WTC11 (cell line): ENCODE measurements around the gene RTP2. TPM values are rescaled to one million over a fixed set of nuclear protein-coding genes. Genes with fewer than 3 reads are reported as not detected.

Experiments used
- ATAC-seq: fragments of 200-7000 bp; cut with Tn5 transposase; 2 replicates; pipeline ENCODE4 v1.10.0; 2021; ENCODE audit warnings: mild to moderate bottlenecking, moderate library complexity
- CTCF ChIA-PET: fragments of 300-600 bp; sonication (Branson Sonifier 250); formaldehyde crosslinking; loops from one replicate; lab custom pipeline; 2021; ENCODE audit warnings: antibody characterized with exemption; lab: Charles Lee
- POLR2A ChIA-PET: fragments of 350-600 bp; sonication (Branson Sonifier 250); formaldehyde crosslinking; loops from one replicate; lab custom pipeline; 2021; ENCODE audit warnings: antibody characterized with exemption; lab: Charles Lee
- DNase-seq: peaks from one replicate; pipeline ENCODE4 v3.0.0; 2021; ENCODE audit warnings: low spot score
- H3K27ac Mint-ChIP-seq: 2 replicates; pipeline ENCODE4 v1.8.0; 2021; ENCODE audit warnings: mixed read lengths
- H3K27me3 Mint-ChIP-seq: 2 replicates; pipeline ENCODE4 v1.8.0; 2021; ENCODE audit warnings: low read depth, mild to moderate bottlenecking, moderate library complexity, mixed read lengths
- H3K36me3 Mint-ChIP-seq: 2 replicates; pipeline ENCODE4 v1.8.0; 2021; ENCODE audit warnings: mixed read lengths
- H3K4me1 Mint-ChIP-seq: 2 replicates; pipeline ENCODE4 v1.8.0; 2022; ENCODE audit warnings: mixed read lengths
- H3K4me3 Mint-ChIP-seq: 2 replicates; pipeline ENCODE4 v1.8.0; 2021; ENCODE audit warnings: mild to moderate bottlenecking, moderate library complexity, mixed read lengths
- H3K9me3 Mint-ChIP-seq: 2 replicates; pipeline ENCODE4 v1.8.0; 2021; ENCODE audit warnings: mixed read lengths
- E2F1 ChIP-seq: sonication (generic); formaldehyde crosslinking; IDR thresholded peaks from 2 replicates; pipeline ENCODE4 v1.8.0; 2022; ENCODE audit warnings: mild to moderate bottlenecking, missing genetic modification reagents
- GTF2I ChIP-seq: fragments of 250-450 bp; sonication (Bioruptor Pico); conservative IDR thresholded peaks from 2 replicates; pipeline ENCODE4 v1.4.0; 2021; ENCODE audit warnings: mild to moderate bottlenecking
- HMGA2 ChIP-seq: fragments of 250-450 bp; sonication (Bioruptor Pico); IDR thresholded peaks from 2 replicates; pipeline ENCODE4 v1.4.0; 2021; ENCODE audit warnings: mild to moderate bottlenecking, moderate library complexity
- JUN ChIP-seq: sonication (generic); formaldehyde crosslinking; IDR thresholded peaks from 2 replicates; pipeline ENCODE4 v1.8.0; 2023; ENCODE audit warnings: mild to moderate bottlenecking, missing genetic modification reagents
- NR2C2 ChIP-seq: sonication (generic); formaldehyde crosslinking; IDR thresholded peaks from 2 replicates; pipeline ENCODE4 v1.8.0; 2022; ENCODE audit warnings: mild to moderate bottlenecking, missing genetic modification reagents
- NR3C1 ChIP-seq: sonication (generic); formaldehyde crosslinking; conservative IDR thresholded peaks from 2 replicates; pipeline ENCODE4 v1.8.1; 2023; ENCODE audit warnings: low read depth, mild to moderate bottlenecking, missing genetic modification reagents
- PRRX2 ChIP-seq: fragments of 250-450 bp; sonication (Bioruptor Pico); IDR thresholded peaks from 2 replicates; pipeline ENCODE4 v1.8.0; 2021; ENCODE audit warnings: mild to moderate bottlenecking
- TCF7 ChIP-seq: sonication (generic); formaldehyde crosslinking; IDR thresholded peaks from 2 replicates; pipeline ENCODE4 v1.8.0; 2022; ENCODE audit warnings: mild to moderate bottlenecking, low read depth, missing genetic modification reagents, moderate library complexity
- ZNF416 ChIP-seq: fragments of 250-450 bp; sonication (Bioruptor Pico); IDR thresholded peaks from 2 replicates; pipeline ENCODE4 v1.9.0; 2021; ENCODE audit warnings: mild to moderate bottlenecking, inconsistent platforms
- total RNA-seq: library from RNA; stranded (reverse); gene quantifications from 3 replicates; pipeline ENCODE4 v1.2.3, GENCODE V29; 2021
- TF ChIP-seq, protein P1 (sequence below): sonication (generic); formaldehyde crosslinking; IDR thresholded peaks from 2 replicates; pipeline ENCODE4 v1.8.1; 2023; ENCODE audit warnings: mild to moderate bottlenecking, moderate library complexity, missing genetic modification reagents
- TF ChIP-seq, protein P2 (sequence below): sonication (generic); formaldehyde crosslinking; IDR thresholded peaks from 2 replicates; pipeline ENCODE4 v1.8.1; 2023; ENCODE audit warnings: mild to moderate bottlenecking, missing genetic modification reagents
- TF ChIP-seq, protein P3 (sequence below): sonication (generic); formaldehyde crosslinking; IDR thresholded peaks from 2 replicates; pipeline ENCODE4 v1.8.1; 2023; ENCODE audit warnings: mild to moderate bottlenecking, missing genetic modification reagents, moderate library complexity
- TF ChIP-seq, protein P4 (sequence below): sonication (generic); formaldehyde crosslinking; IDR thresholded peaks from 2 replicates; pipeline ENCODE4 v1.8.1; 2022; ENCODE audit warnings: low read depth, missing genetic modification reagents, borderline replicate concordance

The RTP2 gene
- total RNA-seq, 1 experiment from 2014 or later: not detected

DNA sequence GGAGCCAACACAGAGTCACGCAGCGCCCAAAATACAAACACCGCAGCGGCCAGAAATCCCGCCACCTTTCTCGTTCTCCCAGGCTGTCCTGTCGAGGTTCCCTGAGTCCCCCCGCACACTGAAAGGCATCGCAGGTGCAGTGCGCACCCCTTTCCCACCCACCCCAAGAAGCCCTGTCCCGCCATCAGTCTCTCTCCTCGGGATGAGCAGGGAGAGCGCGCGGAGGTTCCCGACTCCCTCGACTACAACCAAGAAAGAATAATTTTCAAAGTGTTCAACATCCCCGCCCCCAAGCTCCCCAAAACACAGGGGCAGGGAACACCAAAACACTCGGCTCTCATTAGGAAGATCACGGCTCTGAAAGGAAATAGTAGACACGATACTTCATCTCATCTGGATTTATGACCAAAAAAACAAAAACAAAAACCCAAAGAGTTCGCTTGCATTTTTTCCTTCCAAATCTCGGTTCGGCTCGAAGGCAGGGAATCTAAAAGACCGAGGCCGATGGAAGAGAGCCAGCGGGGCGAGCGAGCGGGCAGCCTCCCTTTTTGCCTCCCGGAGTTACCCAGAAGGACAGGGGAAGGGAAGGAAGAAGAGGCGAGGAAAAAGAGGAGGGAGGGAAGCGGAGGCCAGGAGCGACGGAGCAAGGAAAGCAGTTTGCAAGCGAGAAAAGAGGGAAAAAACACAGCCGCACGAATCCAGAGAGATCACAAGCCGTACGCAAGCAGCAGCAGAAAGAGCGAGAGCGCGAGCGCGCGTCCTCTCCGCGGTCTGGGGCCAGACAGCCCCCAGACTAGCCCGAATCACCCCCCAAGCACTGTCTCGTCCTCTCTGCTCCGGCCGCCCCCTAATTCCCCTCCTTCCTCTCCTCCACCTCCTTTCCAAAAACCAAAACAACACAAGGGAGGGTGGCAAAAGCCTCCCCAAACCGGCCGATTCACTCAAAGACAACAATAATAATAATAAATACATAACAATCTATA lies 42.1 kb upstream of the RTP2 start:
- DNase-seq (peak; percentile 41), ATAC-seq (no peak)
- H3K27me3 Mint-ChIP-seq: peaks cover 17% of the 10 kb centered on the region
- ChIA-PET POLR2A (interaction anchor here (0.7 to 1.5 kb wide), 12 partner anchors 7 to 1210 kb away, joined by 3 to 31 read pairs (median 4); partner anchors contain the start of gene LPP), CTCF (interaction anchor here (0.6 to 2.8 kb wide), 13 partner anchors 153 to 1211 kb away, joined by 3 to 14 read pairs (median 4); no protein-coding TSS in a partner anchor)
- no peaks in the 10 kb centered on the region for H3K36me3 Mint-ChIP-seq
- H3K4me1 Mint-ChIP-seq: peaks cover 58% of the 10 kb centered on the region
- H3K4me3 Mint-ChIP-seq: peak overlapping the region; percentile 82
- no peaks in the 10 kb centered on the region for H3K9me3 Mint-ChIP-seq
- H3K27ac Mint-ChIP-seq: peak overlapping the region; percentile 97
- no peak for TF ChIP-seq NR2C2 (CRISPR knock-in tag)
- TF ChIP-seq, protein P1, sequence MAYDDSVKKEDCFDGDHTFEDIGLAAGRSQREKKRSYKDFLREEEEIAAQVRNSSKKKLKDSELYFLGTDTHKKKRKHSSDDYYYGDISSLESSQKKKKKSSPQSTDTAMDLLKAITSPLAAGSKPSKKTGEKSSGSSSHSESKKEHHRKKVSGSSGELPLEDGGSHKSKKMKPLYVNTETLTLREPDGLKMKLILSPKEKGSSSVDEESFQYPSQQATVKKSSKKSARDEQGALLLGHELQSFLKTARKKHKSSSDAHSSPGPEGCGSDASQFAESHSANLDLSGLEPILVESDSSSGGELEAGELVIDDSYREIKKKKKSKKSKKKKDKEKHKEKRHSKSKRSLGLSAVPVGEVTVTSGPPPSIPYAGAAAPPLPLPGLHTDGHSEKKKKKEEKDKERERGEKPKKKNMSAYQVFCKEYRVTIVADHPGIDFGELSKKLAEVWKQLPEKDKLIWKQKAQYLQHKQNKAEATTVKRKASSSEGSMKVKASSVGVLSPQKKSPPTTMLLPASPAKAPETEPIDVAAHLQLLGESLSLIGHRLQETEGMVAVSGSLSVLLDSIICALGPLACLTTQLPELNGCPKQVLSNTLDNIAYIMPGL: peak; percentile 12; the same call in 1 of the 2 replicates
- TF ChIP-seq, protein P2, sequence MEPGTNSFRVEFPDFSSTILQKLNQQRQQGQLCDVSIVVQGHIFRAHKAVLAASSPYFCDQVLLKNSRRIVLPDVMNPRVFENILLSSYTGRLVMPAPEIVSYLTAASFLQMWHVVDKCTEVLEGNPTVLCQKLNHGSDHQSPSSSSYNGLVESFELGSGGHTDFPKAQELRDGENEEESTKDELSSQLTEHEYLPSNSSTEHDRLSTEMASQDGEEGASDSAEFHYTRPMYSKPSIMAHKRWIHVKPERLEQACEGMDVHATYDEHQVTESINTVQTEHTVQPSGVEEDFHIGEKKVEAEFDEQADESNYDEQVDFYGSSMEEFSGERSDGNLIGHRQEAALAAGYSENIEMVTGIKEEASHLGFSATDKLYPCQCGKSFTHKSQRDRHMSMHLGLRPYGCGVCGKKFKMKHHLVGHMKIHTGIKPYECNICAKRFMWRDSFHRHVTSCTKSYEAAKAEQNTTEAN (CRISPR knock-in tag): no peak
- TF ChIP-seq PRRX2 (CRISPR knock-in tag): no peak
- TF ChIP-seq TCF7: no peak
- TF ChIP-seq, protein P3, sequence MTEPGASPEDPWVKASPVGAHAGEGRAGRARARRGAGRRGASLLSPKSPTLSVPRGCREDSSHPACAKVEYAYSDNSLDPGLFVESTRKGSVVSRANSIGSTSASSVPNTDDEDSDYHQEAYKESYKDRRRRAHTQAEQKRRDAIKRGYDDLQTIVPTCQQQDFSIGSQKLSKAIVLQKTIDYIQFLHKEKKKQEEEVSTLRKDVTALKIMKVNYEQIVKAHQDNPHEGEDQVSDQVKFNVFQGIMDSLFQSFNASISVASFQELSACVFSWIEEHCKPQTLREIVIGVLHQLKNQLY (CRISPR knock-in tag): no peak
- TF ChIP-seq ZNF416: 0 out of 2 replicates have a peak, but pooled peaks have one; percentile 60

DNA sequence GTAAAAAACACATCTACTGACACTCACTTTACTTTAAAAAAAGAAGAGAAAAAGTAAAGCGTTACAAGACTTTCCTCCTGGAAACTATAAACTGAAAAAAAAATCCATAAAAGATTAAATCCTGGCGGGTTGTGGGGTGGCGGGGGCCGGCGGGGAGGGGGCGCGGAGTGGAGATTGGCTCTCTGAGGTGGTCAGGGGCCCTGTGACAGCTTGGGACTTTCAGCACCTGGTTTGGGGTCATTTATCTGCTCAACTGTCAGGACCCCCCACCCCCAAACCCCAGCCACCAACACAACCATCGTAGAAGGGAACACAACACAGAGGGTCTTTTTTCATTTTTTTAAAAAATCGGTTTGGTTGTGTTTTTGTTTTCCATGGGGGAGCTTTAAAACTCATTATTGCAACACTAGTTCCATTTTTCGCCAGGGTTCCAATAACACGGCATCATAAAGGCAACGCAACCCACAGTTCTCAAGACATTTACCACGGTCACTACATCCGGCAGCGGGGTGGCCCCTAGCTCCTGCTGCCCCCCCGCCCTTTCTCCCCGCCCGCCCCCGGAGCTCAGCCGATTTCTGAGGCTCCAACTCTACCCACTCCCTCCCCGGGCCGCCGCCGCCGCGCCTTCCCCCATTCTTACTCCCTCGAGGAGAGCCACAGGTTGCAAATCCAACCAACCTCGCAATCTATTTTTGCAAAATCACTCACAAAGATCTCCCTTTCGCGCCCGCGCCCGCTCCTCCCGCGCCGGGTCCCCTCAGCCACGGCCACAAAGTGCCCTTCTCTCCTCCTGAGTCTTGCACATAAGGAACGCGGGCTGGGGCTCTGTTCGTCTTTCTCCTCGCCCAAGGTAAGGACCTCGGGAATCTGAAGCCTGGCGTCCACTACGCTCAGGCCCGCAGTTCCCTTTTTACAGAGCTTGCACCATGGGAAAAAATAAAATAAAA lies 41.1 kb upstream of the RTP2 start:
- Mint-ChIP-seq H3K27ac (no peak overlapping the region), H3K36me3 (no peaks in the 10 kb centered on the region), H3K4me3 (peak overlapping the region; percentile 82), H3K4me1 (peaks cover 54% of the 10 kb centered on the region), H3K27me3 (peaks cover 17% of the 10 kb centered on the region), H3K9me3 (no peaks in the 10 kb centered on the region)
- ChIA-PET POLR2A (interaction anchor here (1.2 to 1.4 kb wide), 3 partner anchors 411 to 1211 kb away, joined by 3 to 6 read pairs (median 4); partner anchors contain the start of gene LPP), CTCF (interaction anchor here (1.1 to 2.8 kb wide), 6 partner anchors 171 to 1211 kb away, joined by 3 to 14 read pairs (median 5); no protein-coding TSS in a partner anchor)
- DNase-seq (no peak), ATAC-seq (no peak)
- no peak for TF ChIP-seq GTF2I (CRISPR knock-in tag)
- TF ChIP-seq, protein P4, sequence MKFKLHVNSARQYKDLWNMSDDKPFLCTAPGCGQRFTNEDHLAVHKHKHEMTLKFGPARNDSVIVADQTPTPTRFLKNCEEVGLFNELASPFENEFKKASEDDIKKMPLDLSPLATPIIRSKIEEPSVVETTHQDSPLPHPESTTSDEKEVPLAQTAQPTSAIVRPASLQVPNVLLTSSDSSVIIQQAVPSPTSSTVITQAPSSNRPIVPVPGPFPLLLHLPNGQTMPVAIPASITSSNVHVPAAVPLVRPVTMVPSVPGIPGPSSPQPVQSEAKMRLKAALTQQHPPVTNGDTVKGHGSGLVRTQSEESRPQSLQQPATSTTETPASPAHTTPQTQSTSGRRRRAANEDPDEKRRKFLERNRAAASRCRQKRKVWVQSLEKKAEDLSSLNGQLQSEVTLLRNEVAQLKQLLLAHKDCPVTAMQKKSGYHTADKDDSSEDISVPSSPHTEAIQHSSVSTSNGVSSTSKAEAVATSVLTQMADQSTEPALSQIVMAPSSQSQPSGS (CRISPR knock-in tag): no peak
- TF ChIP-seq HMGA2 (CRISPR knock-in tag): no peak
- TF ChIP-seq NR3C1 (CRISPR knock-in tag): no peak
- TF ChIP-seq JUN (CRISPR knock-in tag): no peak
- TF ChIP-seq E2F1 (CRISPR knock-in tag): no peak
